Hepatocyte (in vitro differentiated cells): ENCODE data around the gene SWSAP1. TPM values are rescaled to one million over a fixed set of nuclear protein-coding genes. Genes with fewer than 3 reads are reported as not detected.

Experiments used
- DNase-seq: peaks from one replicate; pipeline ENCODE4 v3.0.0-alpha.2; 2016; ENCODE audit warnings: low spot score
- H2AFZ ChIP-seq: fragments of 200-600 bp; sonication (generic); 2 replicates; pipeline ENCODE4 v1.6.0; 2016; ENCODE audit warnings: antibody characterized with exemption, mild to moderate bottlenecking
- H3K27ac ChIP-seq: fragments of 200-600 bp; sonication (generic); 2 replicates; pipeline ENCODE4 v1.5.1; 2016; ENCODE audit warnings: mild to moderate bottlenecking
- H3K27me3 ChIP-seq: fragments of 200-600 bp; sonication (generic); 2 replicates; pipeline ENCODE4 v1.6.1; 2016
- H3K36me3 ChIP-seq: fragments of 200-600 bp; sonication (generic); replicated peaks from 2 replicates; pipeline ENCODE4 v1.5.1; 2016; ENCODE audit warnings: low read depth; ENCODE audit not compliant: insufficient read depth
- H3K4me1 ChIP-seq: fragments of 200-600 bp; sonication (generic); 2 replicates; pipeline ENCODE4 v1.5.1; 2016; ENCODE audit warnings: mild to moderate bottlenecking, moderate library complexity; ENCODE audit not compliant: insufficient read depth
- H3K4me2 ChIP-seq: fragments of 200-600 bp; sonication (generic); 2 replicates; pipeline ENCODE4 v1.6.0; 2016
- H3K4me3 ChIP-seq: fragments of 200-600 bp; sonication (generic); 2 replicates; pipeline ENCODE4 v1.5.1; 2016; ENCODE audit warnings: mild to moderate bottlenecking
- H3K79me2 ChIP-seq: fragments of 200-600 bp; sonication (generic); 2 replicates; pipeline ENCODE4 v1.6.0; 2017; ENCODE audit warnings: mild to moderate bottlenecking
- H3K9me2 ChIP-seq: fragments of 200-600 bp; sonication (generic); replicated peaks from 2 replicates; pipeline ENCODE4 v1.6.0; 2017; ENCODE audit warnings: mild to moderate bottlenecking; ENCODE audit not compliant: insufficient read depth
- H3K9me3 ChIP-seq: fragments of 200-600 bp; sonication (generic); 2 replicates; pipeline ENCODE4 v1.5.1; 2016; ENCODE audit warnings: low read depth, mild to moderate bottlenecking
- H4K20me1 ChIP-seq: fragments of 200-600 bp; sonication (generic); 2 replicates; pipeline ENCODE4 v1.6.0; 2016; ENCODE audit warnings: mild to moderate bottlenecking; ENCODE audit not compliant: insufficient read depth, poor library complexity, severe bottlenecking
- EZH2 ChIP-seq: fragments of 200-600 bp; sonication (generic); IDR thresholded peaks from 2 replicates; pipeline ENCODE4 v1.6.1; 2016; ENCODE audit warnings: antibody characterized with exemption, mild to moderate bottlenecking, borderline replicate concordance
- EZH2phosphoT487 ChIP-seq: fragments of 200-600 bp; sonication (generic); IDR thresholded peaks from one replicate; pipeline ENCODE4 v1.6.1; 2018; ENCODE audit warnings: antibody characterized with exemption, mild to moderate bottlenecking, low read depth, moderate library complexity; ENCODE audit not compliant: unreplicated experiment, severe bottlenecking
- WGBS: methylation state at CpG from one replicate; pipeline ENCODE4 v1.1.6; 2016; ENCODE audit warnings: low lambda C conversion rate; ENCODE audit errors: missing lambda C conversion rate; 5-methylcytosine and 5-hydroxymethylcytosine counted together
- polyA plus RNA-seq: library from polyadenylated mRNA; unstranded; fragments of >200 nt; fragmentation: Nextera tagmentation; extraction: Ambion mirVana; gene quantifications from 2 replicates; pipeline ENCODE4 v1.2.1, GENCODE V29; 2016
- total RNA-seq: library from RNA; depleted of rRNA; stranded (reverse); fragments of >200 nt; gene quantifications from 2 replicates; pipeline ENCODE4 v1.2.3, GENCODE V29; 2014
- TF ChIP-seq, protein P1 (sequence below): fragments of 200-600 bp; sonication (generic); IDR thresholded peaks from 2 replicates; pipeline ENCODE4 v1.5.1; 2016; ENCODE audit warnings: antibody characterized with exemption, mild to moderate bottlenecking; ENCODE audit not compliant: poor library complexity

SWSAP1 gene
- total and polyA plus RNA-seq, 2 experiments from 2014 or later, result 2.2 to 4.0 TPM

GRCh38 chr19:11365557-11366117 lies 8.8 kb upstream of the SWSAP1 start:
- no peaks in the 10 kb centered on the region for H4K20me1 ChIP-seq
- 92% methylated on average over 7 of the region's 7 CpGs for WGBS
- H3K9me3 ChIP-seq, result no peaks in the 10 kb centered on the region
- no peaks in the 10 kb centered on the region for H3K9me2 ChIP-seq
- H3K36me3 ChIP-seq, result no peaks in the 10 kb centered on the region
- H3K27ac ChIP-seq, result no peak overlapping the region
- no peak overlapping the region for H3K4me3 ChIP-seq
- no peaks in the 10 kb centered on the region for H3K4me1 ChIP-seq
- DNase-seq, result no peak
- TF ChIP-seq EZH2 (no peak), EZH2phosphoT487 (no peak)
- TF ChIP-seq, protein P1, sequence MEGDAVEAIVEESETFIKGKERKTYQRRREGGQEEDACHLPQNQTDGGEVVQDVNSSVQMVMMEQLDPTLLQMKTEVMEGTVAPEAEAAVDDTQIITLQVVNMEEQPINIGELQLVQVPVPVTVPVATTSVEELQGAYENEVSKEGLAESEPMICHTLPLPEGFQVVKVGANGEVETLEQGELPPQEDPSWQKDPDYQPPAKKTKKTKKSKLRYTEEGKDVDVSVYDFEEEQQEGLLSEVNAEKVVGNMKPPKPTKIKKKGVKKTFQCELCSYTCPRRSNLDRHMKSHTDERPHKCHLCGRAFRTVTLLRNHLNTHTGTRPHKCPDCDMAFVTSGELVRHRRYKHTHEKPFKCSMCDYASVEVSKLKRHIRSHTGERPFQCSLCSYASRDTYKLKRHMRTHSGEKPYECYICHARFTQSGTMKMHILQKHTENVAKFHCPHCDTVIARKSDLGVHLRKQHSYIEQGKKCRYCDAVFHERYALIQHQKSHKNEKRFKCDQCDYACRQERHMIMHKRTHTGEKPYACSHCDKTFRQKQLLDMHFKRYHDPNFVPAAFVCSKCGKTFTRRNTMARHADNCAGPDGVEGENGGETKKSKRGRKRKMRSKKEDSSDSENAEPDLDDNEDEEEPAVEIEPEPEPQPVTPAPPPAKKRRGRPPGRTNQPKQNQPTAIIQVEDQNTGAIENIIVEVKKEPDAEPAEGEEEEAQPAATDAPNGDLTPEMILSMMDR, result no peak
- H2AFZ ChIP-seq, result no peak overlapping the region
- H3K79me2 ChIP-seq, result no peaks in the 10 kb centered on the region
- no peak overlapping the region for H3K4me2 ChIP-seq
- H3K27me3 ChIP-seq, result no peaks in the 10 kb centered on the region

DNA sequence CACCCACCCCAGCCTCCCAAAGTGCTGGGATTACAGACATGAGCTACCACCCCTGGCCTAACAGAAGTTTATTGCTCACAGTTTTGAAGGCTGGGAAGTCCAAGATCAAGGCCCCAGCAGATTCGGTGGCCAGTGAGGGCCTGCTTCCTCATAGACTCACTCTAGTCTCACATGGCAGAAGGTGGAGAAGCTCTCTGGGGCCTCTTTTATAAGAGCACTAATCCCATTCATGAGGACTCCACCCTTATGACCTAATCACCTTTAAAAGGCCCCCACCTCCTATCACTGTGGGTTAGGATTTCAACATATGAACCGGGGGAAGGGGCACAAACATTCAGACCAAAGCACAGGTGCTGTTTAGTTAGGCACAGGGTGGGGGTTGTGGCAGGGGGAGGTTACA lies 6.9 kb upstream of the SWSAP1 start:
- H3K79me2 ChIP-seq, result no peaks in the 10 kb centered on the region

DNA sequence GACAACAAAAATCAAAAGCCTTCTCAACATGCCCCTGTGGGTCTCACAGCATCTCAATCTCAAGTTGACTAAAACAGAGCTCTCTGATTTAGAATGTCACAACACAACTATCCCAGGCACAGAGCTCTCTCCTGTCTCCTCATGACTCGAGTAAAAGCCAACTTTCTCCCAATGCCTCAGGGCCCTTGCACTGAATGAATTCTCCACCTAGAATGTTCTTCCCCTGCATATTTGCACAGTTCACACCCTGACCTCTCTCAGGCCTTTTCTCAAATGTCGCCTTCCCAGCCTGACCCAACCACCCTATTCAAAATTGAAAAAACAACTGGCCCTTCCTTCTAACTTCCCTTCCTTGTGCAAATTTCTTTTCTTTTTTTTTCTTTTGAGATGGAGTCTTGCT lies 3.7 kb upstream of the SWSAP1 start:
- H3K9me2 ChIP-seq, result no peaks in the 10 kb centered on the region
- DNase-seq, result no peak
- H3K27me3 ChIP-seq, result no peaks in the 10 kb centered on the region
- no peak for TF ChIP-seq EZH2
- TF ChIP-seq, protein P1, result no peak
- no peak for TF ChIP-seq EZH2phosphoT487
- H2AFZ ChIP-seq, result no peak overlapping the region
- no peaks in the 10 kb centered on the region for H3K9me3 ChIP-seq
- peaks cover 1% of the 10 kb centered on the region for H3K79me2 ChIP-seq
- H3K36me3 ChIP-seq, result no peaks in the 10 kb centered on the region
- peaks cover 9% of the 10 kb centered on the region for H3K4me1 ChIP-seq
- WGBS, result 97% methylated on average over 2 of the region's 2 CpGs
- H4K20me1 ChIP-seq, result no peaks in the 10 kb centered on the region
- no peak overlapping the region for H3K4me2 ChIP-seq
- no peak overlapping the region for H3K4me3 ChIP-seq
- H3K27ac ChIP-seq, result no peak overlapping the region

More for the DNA sequence above, 6.9 kb upstream of the SWSAP1 start:
- Histone ChIP-seq H3K9me2 (no peaks in the 10 kb centered on the region), H3K4me2 (no peak overlapping the region), H4K20me1 (no peaks in the 10 kb centered on the region), H3K4me1 (no peaks in the 10 kb centered on the region), H3K9me3 (no peaks in the 10 kb centered on the region), H2AFZ (no peak overlapping the region), H3K4me3 (no peak overlapping the region), H3K27me3 (no peaks in the 10 kb centered on the region), H3K27ac (no peak overlapping the region), H3K36me3 (no peaks in the 10 kb centered on the region)
- no peak for DNase-seq
- 82% methylated on average over 2 of the region's 2 CpGs for WGBS
- TF ChIP-seq EZH2 (no peak), EZH2phosphoT487 (no peak)
- TF ChIP-seq, protein P1, result no peak
